SK-N-MC (cell line): Measurements from ENCODE around the gene CHMP2A.
"Not testable (repeated sequence)": the region's sequence is repeated elsewhere in the genome, so short reads cannot be mapped to it uniquely, and the experiment has no call there.

Experiments
- DNase-seq: peaks from one replicate; pipeline ENCODE4 v3.0.0-alpha.2; 2011; ENCODE audit warnings: low read depth, low spot score
- H3K27ac ChIP-seq: fragments of 200-600 bp; sonication (generic); 2 replicates; pipeline ENCODE4 v1.5.1; 2016; ENCODE audit warnings: mixed run types
- H3K36me3 ChIP-seq: fragments of 200-600 bp; sonication (generic); 2 replicates; pipeline ENCODE4 v1.6.1; 2017; ENCODE audit warnings: antibody characterized with exemption, low read length, mixed read lengths; ENCODE audit not compliant: insufficient read depth
- H3K4me3 ChIP-seq: fragments of 200-600 bp; sonication (generic); 2 replicates; pipeline ENCODE4 v1.5.1; 2016
- H3K9ac ChIP-seq: fragments of 200-600 bp; sonication (generic); 2 replicates; pipeline ENCODE4 v1.8.0; 2017; ENCODE audit warnings: mixed run types, mixed read lengths; ENCODE audit not compliant: insufficient read length
- H3K9me3 ChIP-seq: fragments of 200-600 bp; sonication (generic); 2 replicates; pipeline ENCODE4 v1.6.1; 2017; ENCODE audit warnings: low read depth, mild to moderate bottlenecking, antibody characterized with exemption, low read length, moderate library complexity, mixed read lengths
- EZH2 ChIP-seq: fragments of 200-600 bp; sonication (generic); IDR thresholded peaks from one replicate; pipeline ENCODE4 v1.6.1; 2017; ENCODE audit warnings: antibody characterized with exemption
- FOXP2 ChIP-seq: optimal IDR thresholded peaks from 2 replicates; pipeline ENCODE3; 2011; ENCODE audit warnings: mild to moderate bottlenecking, moderate library complexity; ENCODE audit not compliant: insufficient read depth; ENCODE audit errors: extremely low read length, control extremely low read depth
- POLR2AphosphoS5 ChIP-seq: IDR thresholded peaks from 2 replicates; pipeline ENCODE4 v1.6.1; 2012; ENCODE audit warnings: mild to moderate bottlenecking, low read depth, low read length, borderline replicate concordance

The CHMP2A gene

GRCh38 chr19:58578012-58578925, 23.4 kb upstream of the CHMP2A start:
- Histone ChIP-seq H3K4me3 (no peak overlapping the region), H3K9me3 (no peaks in the 10 kb centered on the region), H3K36me3 (peaks cover 17% of the 10 kb centered on the region; the same call in 1 of the 2 replicates), H3K9ac (no peak overlapping the region), H3K27ac (peak overlapping the region; percentile 90; the same call in 1 of the 2 replicates)
- TF ChIP-seq EZH2, result no peak
- no peak for TF ChIP-seq FOXP2
- no peak for TF ChIP-seq POLR2AphosphoS5
- no peak for DNase-seq

- peaks cover 10% of the 10 kb centered on the region; the same call in 1 of the 2 replicates for H3K36me3 ChIP-seq
- H3K9me3 ChIP-seq, H3K4me3 ChIP-seq, H3K9ac ChIP-seq, DNase-seq, H3K27ac ChIP-seq: not testable (repeated sequence)
Observed at GRCh38 chr19:58577581-58577980, 22.7 kb upstream of the CHMP2A start.

GRCh38 chr19:58575183-58576041, 20.5 kb upstream of the CHMP2A start:
- H3K36me3 ChIP-seq, result no peaks in the 10 kb centered on the region; the same call in 1 of the 2 replicates
- H3K9me3 ChIP-seq, result no peaks in the 10 kb centered on the region
- H3K9ac ChIP-seq, result peak overlapping the region; percentile 81
- no peak for DNase-seq
- TF ChIP-seq POLR2AphosphoS5, result peak; percentile 70
- no peak for TF ChIP-seq EZH2
- H3K27ac ChIP-seq, result peak overlapping the region; percentile 82
- H3K4me3 ChIP-seq, result peak overlapping the region; percentile 95

GRCh38 chr19:58573658-58574164, 18.8 kb upstream of the CHMP2A start:
- Histone ChIP-seq H3K9ac (peak overlapping the region; percentile 21), H3K27ac (peak overlapping the region; percentile 55), H3K36me3 (no peaks in the 10 kb centered on the region; the same call in 1 of the 2 replicates), H3K9me3 (no peaks in the 10 kb centered on the region), H3K4me3 (peak overlapping the region; percentile 95)
- DNase-seq, result no peak
- no peak for TF ChIP-seq EZH2
- no peak for TF ChIP-seq POLR2AphosphoS5
- no peak for TF ChIP-seq FOXP2

- DNase-seq, result peak; percentile 100
Observed at GRCh38 chr19:58572818-58573657, 18.1 kb upstream of the CHMP2A start, which contains the start of gene MZF1. Gene MZF1, minus strand, starts transcription at chr19:58573335. Its CDS starts 1,946 bp downstream, at chr19:58571389.

GRCh38 chr19:58572026-58572817, 17.3 kb upstream of the CHMP2A start:
- no peak for TF ChIP-seq FOXP2
- TF ChIP-seq EZH2, result no peak
- no peak; the same call in none of the 2 replicates for TF ChIP-seq POLR2AphosphoS5
- peak overlapping the region; percentile 97 for H3K27ac ChIP-seq

More at GRCh38 chr19:58572818-58573657, 18.1 kb upstream of the CHMP2A start, which contains the start of gene MZF1:
- Histone ChIP-seq H3K27ac (peak within 1 kb of the TSS; percentile 97), H3K9me3 (no peaks in the 10 kb centered on the region), H3K9ac (peak within 1 kb of the TSS; percentile 84), H3K4me3 (peak within 1 kb of the TSS; percentile 95), H3K36me3 (no peaks in the 10 kb centered on the region; the same call in 1 of the 2 replicates)
- TF ChIP-seq POLR2AphosphoS5 (peak; percentile 35; the same call in 1 of the 2 replicates), FOXP2 (peak; percentile 97), EZH2 (no peak)

GRCh38 chr19:58571575-58571947, 16.7 kb upstream of the CHMP2A start:
- DNase-seq, result no peak
- Histone ChIP-seq H3K9ac (no peak overlapping the region), H3K27ac (no peak overlapping the region), H3K9me3 (no peaks in the 10 kb centered on the region), H3K36me3 (no peaks in the 10 kb centered on the region; the same call in 1 of the 2 replicates), H3K4me3 (no peak overlapping the region)
- TF ChIP-seq POLR2AphosphoS5, result no peak
- no peak for TF ChIP-seq EZH2
- TF ChIP-seq FOXP2, result no peak

More at GRCh38 chr19:58572026-58572817, 17.3 kb upstream of the CHMP2A start:
- peak overlapping the region; percentile 95 for H3K4me3 ChIP-seq
- no peaks in the 10 kb centered on the region; the same call in 1 of the 2 replicates for H3K36me3 ChIP-seq
- no peaks in the 10 kb centered on the region for H3K9me3 ChIP-seq
- H3K9ac ChIP-seq, result peak overlapping the region; percentile 35
- no peak for DNase-seq
